IPS-20b (cell line): ENCODE measurements around the gene PIRT.

Experiments
- H3K27ac ChIP-seq: one replicate; pipeline ENCODE4 v1.5.1; 2013; ENCODE audit warnings: low read length
- H3K27me3 ChIP-seq: 2 replicates; pipeline ENCODE4 v1.6.1; 2013; ENCODE audit warnings: mild to moderate bottlenecking, low read length, inconsistent platforms; ENCODE audit not compliant: insufficient read depth
- H3K36me3 ChIP-seq: 2 replicates; pipeline ENCODE4 v1.6.1; 2013; ENCODE audit warnings: low read depth, mild to moderate bottlenecking, inconsistent platforms, low read length, moderate library complexity; ENCODE audit not compliant: insufficient read depth
- H3K4me1 ChIP-seq: 2 replicates; pipeline ENCODE4 v1.6.1; 2013; ENCODE audit warnings: mild to moderate bottlenecking, control low read depth, inconsistent platforms, low read length, moderate library complexity; ENCODE audit not compliant: insufficient read depth
- H3K4me3 ChIP-seq: 2 replicates; pipeline ENCODE4 v1.5.1; 2013; ENCODE audit warnings: mild to moderate bottlenecking, low read length, inconsistent platforms
- H3K9ac ChIP-seq: 2 replicates; pipeline ENCODE4 v1.6.1; 2013; ENCODE audit warnings: low read depth, mild to moderate bottlenecking, inconsistent platforms, low read length, moderate library complexity
- H3K9me3 ChIP-seq: 2 replicates; pipeline ENCODE4 v1.6.1; 2013; ENCODE audit warnings: mild to moderate bottlenecking, low read depth, low read length, inconsistent platforms; ENCODE audit not compliant: insufficient read depth

PIRT gene

DNA sequence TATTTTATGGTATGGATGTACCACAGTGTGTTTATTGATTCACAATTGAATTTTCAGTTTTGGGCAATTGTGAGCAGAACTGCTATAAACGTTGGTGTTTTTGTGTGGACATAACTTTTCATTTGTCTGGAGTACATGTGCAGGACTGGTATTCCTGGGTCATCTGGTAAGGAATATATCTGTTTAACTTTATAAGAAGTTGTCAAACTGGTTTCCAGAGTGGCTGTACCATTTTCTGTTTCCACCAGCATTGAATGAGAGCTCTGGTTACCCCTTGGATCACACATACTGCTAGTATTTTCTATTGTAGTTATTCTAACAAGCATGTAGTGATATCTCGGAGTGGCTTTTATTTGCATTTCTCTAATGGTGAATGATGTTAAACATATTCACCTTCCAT, 58.3 kb downstream of the PIRT start:
- no peak overlapping the region for H3K9ac ChIP-seq
- H3K4me3 ChIP-seq, result no peak overlapping the region
- H3K36me3 ChIP-seq, result no peaks in the 10 kb centered on the region
- H3K4me1 ChIP-seq, result peaks cover 4% of the 10 kb centered on the region; the same call in 1 of the 2 replicates
- H3K27ac ChIP-seq, result no peak overlapping the region
- no peaks in the 10 kb centered on the region for H3K27me3 ChIP-seq
- H3K9me3 ChIP-seq, result no peaks in the 10 kb centered on the region; the same call in 1 of the 2 replicates

DNA sequence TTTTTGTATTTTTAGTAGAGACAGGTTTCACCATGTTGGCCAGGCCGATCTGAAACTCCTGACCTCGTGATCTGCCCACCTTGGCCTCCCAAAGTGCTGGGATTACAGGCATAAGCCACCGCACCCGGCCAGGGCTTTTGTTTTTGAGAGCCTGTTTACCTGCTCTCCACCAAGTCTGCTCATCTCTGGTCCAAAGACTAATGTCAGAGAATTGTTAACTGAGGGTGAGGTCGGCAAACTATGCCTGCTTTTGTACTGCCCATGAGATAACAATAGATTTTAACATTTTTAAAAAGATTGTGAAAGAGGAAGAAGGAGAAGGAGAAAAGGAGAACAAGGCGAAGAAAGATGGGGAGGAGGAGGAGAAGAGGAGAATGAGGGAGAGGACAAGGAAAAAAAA, 60.0 kb downstream of the PIRT start:
- Histone ChIP-seq H3K4me1 (no peaks in the 10 kb centered on the region), H3K27ac (no peak overlapping the region), H3K9ac (no peak overlapping the region), H3K4me3 (no peak overlapping the region), H3K9me3 (no peaks in the 10 kb centered on the region; the same call in 1 of the 2 replicates), H3K36me3 (no peaks in the 10 kb centered on the region), H3K27me3 (no peaks in the 10 kb centered on the region)

DNA sequence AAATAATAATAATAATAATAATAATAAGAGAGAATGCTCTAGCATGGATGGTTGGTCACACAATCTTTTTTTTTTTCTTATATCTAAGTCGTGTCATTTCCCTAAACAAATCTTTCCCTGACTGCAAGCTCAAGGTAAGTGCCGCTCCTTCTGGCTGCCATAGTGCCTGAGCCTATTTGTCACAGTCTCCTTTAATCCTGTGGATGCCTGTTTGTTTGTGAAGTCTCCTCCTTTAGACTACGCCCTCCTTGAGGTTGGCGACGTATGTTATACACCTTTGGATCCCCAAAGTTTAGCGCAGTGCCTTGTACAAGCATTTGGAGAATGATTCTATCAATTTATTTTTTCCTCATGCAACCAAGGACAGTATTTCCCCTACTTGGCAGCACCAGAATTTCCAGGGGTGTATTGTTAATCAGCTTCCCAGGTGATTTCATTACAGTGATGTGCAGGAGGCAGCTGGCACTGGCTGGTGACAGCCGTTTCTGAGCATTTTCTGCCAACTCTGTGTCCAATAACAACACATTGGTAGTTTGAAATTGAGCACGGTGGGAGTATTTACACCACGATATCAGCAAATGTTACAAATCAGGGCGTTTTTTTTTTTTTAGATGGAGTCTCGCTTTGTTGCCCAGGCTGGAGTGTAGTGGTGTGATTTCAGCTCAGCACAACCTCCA, 60.6 kb downstream of the PIRT start:
- no peaks in the 10 kb centered on the region for H3K4me1 ChIP-seq

DNA sequence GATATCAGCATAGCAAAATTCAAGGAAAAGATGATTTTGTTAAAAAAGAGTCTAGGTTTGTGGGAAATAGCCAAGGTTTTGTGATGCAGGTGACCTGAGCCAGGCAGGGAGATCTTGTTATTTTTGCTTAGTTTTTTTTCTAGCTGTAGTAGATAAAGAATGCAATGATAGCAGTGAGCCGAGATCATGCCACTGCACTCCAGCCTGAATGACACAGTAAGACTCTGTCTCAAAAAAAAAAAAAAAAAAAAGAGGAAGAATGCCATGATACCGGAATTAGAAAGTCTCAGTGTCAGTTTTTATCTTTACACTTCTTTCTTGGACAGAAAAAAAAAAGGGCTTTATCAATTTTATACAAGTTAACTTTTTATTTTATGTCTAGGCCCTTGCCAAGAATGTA, 61.5 kb downstream of the PIRT start:
- no peaks in the 10 kb centered on the region for H3K4me1 ChIP-seq
- no peak overlapping the region for H3K27ac ChIP-seq
- no peaks in the 10 kb centered on the region for H3K27me3 ChIP-seq
- H3K9ac ChIP-seq, result no peak overlapping the region
- H3K4me3 ChIP-seq, result no peak overlapping the region
- H3K9me3 ChIP-seq, result peaks cover 5% of the 10 kb centered on the region; the same call in 1 of the 2 replicates
- no peaks in the 10 kb centered on the region for H3K36me3 ChIP-seq

More for the DNA sequence above, 60.6 kb downstream of the PIRT start:
- H3K4me3 ChIP-seq, result no peak overlapping the region
- H3K36me3 ChIP-seq, result no peaks in the 10 kb centered on the region
- H3K9me3 ChIP-seq, result peaks cover under 1% of the 10 kb centered on the region; the same call in 1 of the 2 replicates
- H3K9ac ChIP-seq, result no peak overlapping the region
- H3K27me3 ChIP-seq, result no peaks in the 10 kb centered on the region
- H3K27ac ChIP-seq, result no peak overlapping the region

DNA sequence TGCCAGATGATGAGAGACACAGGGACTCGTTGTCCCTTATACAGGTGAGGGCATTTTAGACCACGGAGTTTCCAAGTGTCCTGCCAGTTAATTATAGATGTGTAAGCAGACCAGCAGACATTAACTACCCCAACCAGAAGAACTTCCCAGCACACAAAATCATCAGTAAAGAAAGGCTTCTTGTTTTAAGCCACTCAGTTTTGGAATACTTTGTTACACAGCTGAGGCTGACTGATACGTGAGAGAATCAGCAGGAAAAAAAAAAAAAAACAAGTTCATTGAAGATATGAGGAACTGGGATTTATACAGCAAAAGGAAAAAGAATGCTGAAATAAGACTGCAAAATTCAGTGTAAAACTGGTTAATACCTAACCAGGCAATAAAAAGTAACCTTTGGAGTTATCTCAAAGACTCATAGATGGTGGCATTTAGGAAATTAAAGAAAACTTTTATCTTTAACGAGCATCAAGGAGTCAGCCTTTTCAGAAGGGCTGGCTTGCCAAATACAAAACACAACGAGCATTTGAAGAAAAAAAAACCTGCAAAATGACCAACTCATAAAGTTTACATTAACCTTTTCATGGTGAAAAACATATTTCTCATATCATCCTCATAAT, 62.0 kb downstream of the PIRT start:
- H3K27me3 ChIP-seq, result no peaks in the 10 kb centered on the region
- no peak overlapping the region for H3K27ac ChIP-seq
- H3K4me3 ChIP-seq, result no peak overlapping the region
- H3K9ac ChIP-seq, result no peak overlapping the region
- H3K36me3 ChIP-seq, result no peaks in the 10 kb centered on the region
- peaks cover 5% of the 10 kb centered on the region; the same call in 1 of the 2 replicates for H3K9me3 ChIP-seq
- no peaks in the 10 kb centered on the region for H3K4me1 ChIP-seq

DNA sequence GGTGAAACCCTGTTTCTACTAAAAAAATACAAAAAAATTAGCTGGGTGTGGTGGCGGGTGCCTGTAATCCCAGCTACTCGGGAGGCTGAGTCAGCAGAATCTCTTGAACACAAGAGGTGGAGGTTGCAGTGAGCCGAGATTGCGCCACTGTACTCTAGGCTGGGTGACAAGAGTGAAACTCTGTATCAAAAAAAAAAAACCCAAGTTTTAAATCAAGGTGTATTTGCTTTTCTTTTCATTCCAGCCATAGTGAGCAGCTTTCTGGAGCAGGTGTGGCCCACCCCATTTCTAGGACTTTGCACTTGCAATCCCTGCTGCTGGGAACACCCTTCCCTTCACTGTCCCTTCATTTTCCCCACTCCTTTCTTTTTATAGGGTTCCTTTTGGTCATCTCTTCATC, 62.8 kb downstream of the PIRT start:
- Histone ChIP-seq H3K27me3 (no peaks in the 10 kb centered on the region), H3K27ac (no peak overlapping the region), H3K9me3 (peaks cover 5% of the 10 kb centered on the region; the same call in 1 of the 2 replicates), H3K4me1 (no peaks in the 10 kb centered on the region), H3K9ac (no peak overlapping the region), H3K4me3 (no peak overlapping the region), H3K36me3 (no peaks in the 10 kb centered on the region)

DNA sequence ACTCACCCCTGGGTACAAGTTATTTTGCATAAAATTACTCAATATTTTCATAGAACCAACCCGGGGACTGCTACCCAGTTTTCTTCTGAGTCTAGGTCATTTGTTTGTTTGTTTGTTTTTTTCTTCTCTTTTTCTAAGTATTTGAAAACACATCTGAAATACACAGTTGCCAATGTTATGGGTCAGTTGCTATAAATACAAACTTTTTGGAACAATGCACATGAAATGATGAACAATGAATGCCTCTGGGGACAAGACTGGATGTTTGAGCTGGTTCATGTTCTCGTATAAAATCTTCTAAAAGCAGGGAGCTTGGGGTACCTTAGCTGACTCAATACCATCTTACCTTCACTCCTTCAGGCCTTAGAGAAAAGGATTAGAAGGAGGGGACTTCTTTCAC, 64.5 kb downstream of the PIRT start:
- Histone ChIP-seq H3K4me1 (no peaks in the 10 kb centered on the region), H3K27ac (no peak overlapping the region), H3K9ac (no peak overlapping the region), H3K36me3 (no peaks in the 10 kb centered on the region), H3K9me3 (peaks cover 5% of the 10 kb centered on the region; the same call in 1 of the 2 replicates), H3K4me3 (no peak overlapping the region), H3K27me3 (no peaks in the 10 kb centered on the region)
